SU-DHL-6 (cell line): Measurements from ENCODE around the gene RSU1.

Experiments
- H2AFZ ChIP-seq: fragments of 200-600 bp; sonication (generic); 2 replicates; pipeline ENCODE4 v1.6.1; 2014; ENCODE audit warnings: low read depth, mild to moderate bottlenecking, moderate library complexity, mixed read lengths, antibody characterized with exemption, low read length; ENCODE audit not compliant: severe bottlenecking
- H3F3A ChIP-seq: fragments of 200-600 bp; shearing (Covaris generic); 2 replicates; pipeline ENCODE4 v1.6.0; 2016; ENCODE audit warnings: antibody characterized with exemption, mild to moderate bottlenecking; ENCODE audit not compliant: insufficient read depth
- H3K27ac ChIP-seq: fragments of 200-600 bp; sonication (generic); 2 replicates; pipeline ENCODE4 v1.5.1; 2016; ENCODE audit warnings: low read depth, mild to moderate bottlenecking, low read length, moderate library complexity, mixed read lengths
- H3K27me3 ChIP-seq: fragments of 200-600 bp; sonication (generic), shearing (Covaris generic); 2 replicates; pipeline ENCODE4 v1.6.0; 2014; ENCODE audit warnings: mild to moderate bottlenecking, low read length
- H3K36me3 ChIP-seq: fragments of 200-600 bp; sonication (generic); 2 replicates; pipeline ENCODE4 v1.6.1; 2014; ENCODE audit warnings: mild to moderate bottlenecking, low read length, mixed read lengths
- H3K4me2 ChIP-seq: fragments of 300-600, 200-600 bp; shearing (Covaris generic), sonication (generic); 2 replicates; pipeline ENCODE4 v1.6.0; 2014; ENCODE audit warnings: low read length, low read depth, mild to moderate bottlenecking; ENCODE audit not compliant: poor library complexity, severe bottlenecking
- H3K4me3 ChIP-seq: fragments of 200-600 bp; sonication (generic); 2 replicates; pipeline ENCODE4 v1.5.1; 2014; ENCODE audit warnings: antibody characterized with exemption, low read length, mild to moderate bottlenecking, mixed read lengths; ENCODE audit not compliant: insufficient read depth, poor library complexity, severe bottlenecking
- H3K79me2 ChIP-seq: fragments of 200-600 bp; sonication (generic); 2 replicates; pipeline ENCODE4 v1.6.1; 2014; ENCODE audit warnings: mild to moderate bottlenecking, low read length, moderate library complexity; ENCODE audit not compliant: insufficient read depth
- H3K9ac ChIP-seq: fragments of 200-600 bp; sonication (generic); 2 replicates; pipeline ENCODE4 v1.7.0; 2014; ENCODE audit warnings: mild to moderate bottlenecking, low read length
- H3K9me2 ChIP-seq: fragments of 200-600 bp; sonication (generic); replicated peaks from 2 replicates; pipeline ENCODE4 v1.6.1; 2014; ENCODE audit warnings: low read length; ENCODE audit not compliant: insufficient read depth
- H3K9me3 ChIP-seq: fragments of 200-600 bp; sonication (generic); 2 replicates; pipeline ENCODE4 v1.6.1; 2014; ENCODE audit warnings: low read length, mixed read lengths; ENCODE audit not compliant: insufficient read depth
- H4K20me1 ChIP-seq: fragments of 200-600 bp; sonication (generic); 2 replicates; pipeline ENCODE4 v1.6.1; 2014; ENCODE audit warnings: low read depth, mild to moderate bottlenecking, antibody characterized with exemption, low read length, moderate library complexity, mixed read lengths
- EZH2phosphoT487 ChIP-seq: fragments of 200-600 bp; sonication (generic), shearing (Covaris generic); conservative IDR thresholded peaks from 2 replicates; pipeline ENCODE4 v1.6.1; 2018; ENCODE audit warnings: mild to moderate bottlenecking, antibody characterized with exemption, low read length, moderate library complexity, mixed read lengths
- TF ChIP-seq, protein P1 (sequence below): fragments of 200-600 bp; sonication (generic); IDR thresholded peaks from one replicate; pipeline ENCODE4 v1.5.1; 2017; ENCODE audit warnings: antibody characterized with exemption, mild to moderate bottlenecking, low read length, moderate library complexity; ENCODE audit not compliant: insufficient read depth, poor library complexity, severe bottlenecking

The RSU1 gene

DNA sequence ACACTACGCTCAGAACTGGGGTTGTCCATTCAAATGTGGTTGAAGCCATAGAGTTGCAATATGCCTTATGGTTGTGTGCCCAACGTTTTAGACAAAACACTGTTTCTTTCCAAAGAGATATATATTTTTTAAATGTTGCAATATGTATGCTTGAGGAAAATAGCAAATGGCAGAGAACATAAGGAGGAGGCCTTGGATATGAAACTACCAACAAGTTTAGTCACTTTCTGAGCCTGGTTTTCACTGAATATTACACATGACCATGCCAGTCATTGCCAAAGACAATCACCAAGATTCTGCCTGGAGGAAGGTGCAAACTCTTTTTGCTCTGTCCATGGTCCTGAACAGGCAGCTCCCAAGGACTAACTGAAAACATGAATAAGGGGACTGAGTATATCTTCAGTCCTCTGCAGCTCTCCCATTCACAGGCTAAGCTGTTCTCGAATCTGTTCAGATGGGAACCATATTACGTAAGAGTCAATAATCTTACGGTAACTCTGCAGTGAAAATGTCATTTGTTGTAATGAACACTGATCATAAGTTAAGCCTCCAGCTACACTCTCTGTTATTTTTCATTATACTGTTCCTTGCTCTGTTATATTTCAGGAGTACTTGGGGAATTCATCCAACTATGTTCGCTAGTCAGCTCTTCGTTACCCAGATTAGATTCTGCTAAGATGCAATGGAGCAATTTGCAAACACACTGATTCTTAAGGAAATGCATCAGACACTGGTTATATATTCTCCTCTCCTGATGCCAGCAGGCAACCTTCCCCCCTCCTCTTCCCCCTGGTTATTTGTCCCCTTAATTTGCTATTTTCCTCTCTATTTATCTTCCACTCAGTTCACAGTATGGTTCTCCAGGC is 204.9 kb downstream of the RSU1 start:
- H4K20me1 ChIP-seq, result no peaks in the 10 kb centered on the region; the same call in 1 of the 2 replicates
- H2AFZ ChIP-seq, result no peak overlapping the region
- TF ChIP-seq, protein P1, sequence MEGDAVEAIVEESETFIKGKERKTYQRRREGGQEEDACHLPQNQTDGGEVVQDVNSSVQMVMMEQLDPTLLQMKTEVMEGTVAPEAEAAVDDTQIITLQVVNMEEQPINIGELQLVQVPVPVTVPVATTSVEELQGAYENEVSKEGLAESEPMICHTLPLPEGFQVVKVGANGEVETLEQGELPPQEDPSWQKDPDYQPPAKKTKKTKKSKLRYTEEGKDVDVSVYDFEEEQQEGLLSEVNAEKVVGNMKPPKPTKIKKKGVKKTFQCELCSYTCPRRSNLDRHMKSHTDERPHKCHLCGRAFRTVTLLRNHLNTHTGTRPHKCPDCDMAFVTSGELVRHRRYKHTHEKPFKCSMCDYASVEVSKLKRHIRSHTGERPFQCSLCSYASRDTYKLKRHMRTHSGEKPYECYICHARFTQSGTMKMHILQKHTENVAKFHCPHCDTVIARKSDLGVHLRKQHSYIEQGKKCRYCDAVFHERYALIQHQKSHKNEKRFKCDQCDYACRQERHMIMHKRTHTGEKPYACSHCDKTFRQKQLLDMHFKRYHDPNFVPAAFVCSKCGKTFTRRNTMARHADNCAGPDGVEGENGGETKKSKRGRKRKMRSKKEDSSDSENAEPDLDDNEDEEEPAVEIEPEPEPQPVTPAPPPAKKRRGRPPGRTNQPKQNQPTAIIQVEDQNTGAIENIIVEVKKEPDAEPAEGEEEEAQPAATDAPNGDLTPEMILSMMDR, result no peak
- TF ChIP-seq EZH2phosphoT487, result no peak
- no peak overlapping the region for H3K4me3 ChIP-seq
- H3K79me2 ChIP-seq, result no peaks in the 10 kb centered on the region
- no peaks in the 10 kb centered on the region for H3K9me3 ChIP-seq
- no peaks in the 10 kb centered on the region for H3K9me2 ChIP-seq
- no peaks in the 10 kb centered on the region for H3K36me3 ChIP-seq
- no peak overlapping the region for H3K4me2 ChIP-seq
- no peaks in the 10 kb centered on the region for H3F3A ChIP-seq
- no peak overlapping the region for H3K27ac ChIP-seq
- H3K9ac ChIP-seq, result no peak overlapping the region
- H3K27me3 ChIP-seq, result no peaks in the 10 kb centered on the region

DNA sequence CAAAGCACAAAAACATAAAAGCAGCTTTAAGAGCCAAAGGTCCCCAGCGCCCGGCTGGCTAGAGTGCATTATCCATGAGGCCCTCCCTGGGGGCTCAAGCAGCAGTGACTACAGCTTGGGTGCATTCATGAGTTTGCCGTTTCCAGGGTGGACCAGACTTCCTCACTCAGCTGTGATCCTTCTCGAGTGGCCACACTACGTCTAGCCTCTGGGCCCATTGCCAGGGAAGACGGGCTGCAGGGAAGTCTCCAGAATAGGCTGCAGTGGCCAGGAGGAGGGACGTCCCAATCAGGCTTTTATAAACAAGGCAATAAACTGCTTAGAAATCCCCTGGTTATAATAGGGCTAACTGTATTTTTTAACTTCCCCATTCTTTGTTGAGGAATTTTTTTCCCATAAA is 206.2 kb downstream of the RSU1 start:
- Histone ChIP-seq H3K4me2 (no peak overlapping the region), H2AFZ (no peak overlapping the region), H3K36me3 (no peaks in the 10 kb centered on the region), H3K9me3 (no peaks in the 10 kb centered on the region), H3K9me2 (no peaks in the 10 kb centered on the region), H3K27me3 (no peaks in the 10 kb centered on the region), H3K9ac (no peak overlapping the region), H3K79me2 (no peaks in the 10 kb centered on the region), H3K4me3 (no peak overlapping the region), H3F3A (no peaks in the 10 kb centered on the region), H4K20me1 (no peaks in the 10 kb centered on the region; the same call in 1 of the 2 replicates), H3K27ac (no peak overlapping the region)
- TF ChIP-seq, protein P1, result no peak
- no peak for TF ChIP-seq EZH2phosphoT487

DNA sequence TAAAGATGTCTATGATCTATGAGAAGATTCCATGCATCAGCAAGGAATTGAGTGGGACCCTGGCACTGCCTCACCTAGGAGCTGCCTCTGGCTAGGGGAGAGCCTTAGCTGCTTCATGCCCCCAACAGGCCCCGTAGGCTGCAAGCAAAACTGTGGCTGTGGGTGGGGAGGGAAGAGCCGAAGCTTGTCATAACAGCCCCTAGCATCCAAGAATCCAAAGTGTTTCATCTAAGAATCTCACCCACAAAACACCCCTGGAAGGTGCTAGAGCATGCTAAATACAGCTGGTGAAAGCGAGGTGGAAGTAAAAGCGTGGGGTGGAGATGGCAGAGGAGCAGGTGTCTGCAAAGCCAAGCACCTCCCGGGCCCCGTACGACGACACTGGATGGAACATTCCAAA is 208.0 kb downstream of the RSU1 start:
- Histone ChIP-seq H3K9me2 (no peaks in the 10 kb centered on the region), H2AFZ (no peak overlapping the region), H3K27ac (no peak overlapping the region), H3K9me3 (no peaks in the 10 kb centered on the region), H3K4me2 (no peak overlapping the region), H3K27me3 (no peaks in the 10 kb centered on the region), H3K9ac (no peak overlapping the region), H3K4me3 (no peak overlapping the region), H4K20me1 (no peaks in the 10 kb centered on the region; the same call in 1 of the 2 replicates), H3K79me2 (no peaks in the 10 kb centered on the region), H3F3A (no peaks in the 10 kb centered on the region), H3K36me3 (no peaks in the 10 kb centered on the region)
- TF ChIP-seq, protein P1, result no peak
- no peak for TF ChIP-seq EZH2phosphoT487
